ENCODE measurements around the gene MRPL44. TPM values are rescaled to one million over a fixed set of nuclear protein-coding genes. Genes with fewer than 3 reads are reported as not detected.

MRPL44 gene
- total and polyA plus RNA-seq, 2 of the 13 experiments (the other 11 are each of a cell fraction or from before 2014, with no cell fraction given) = 38.4 to 78.0 TPM

DNA sequence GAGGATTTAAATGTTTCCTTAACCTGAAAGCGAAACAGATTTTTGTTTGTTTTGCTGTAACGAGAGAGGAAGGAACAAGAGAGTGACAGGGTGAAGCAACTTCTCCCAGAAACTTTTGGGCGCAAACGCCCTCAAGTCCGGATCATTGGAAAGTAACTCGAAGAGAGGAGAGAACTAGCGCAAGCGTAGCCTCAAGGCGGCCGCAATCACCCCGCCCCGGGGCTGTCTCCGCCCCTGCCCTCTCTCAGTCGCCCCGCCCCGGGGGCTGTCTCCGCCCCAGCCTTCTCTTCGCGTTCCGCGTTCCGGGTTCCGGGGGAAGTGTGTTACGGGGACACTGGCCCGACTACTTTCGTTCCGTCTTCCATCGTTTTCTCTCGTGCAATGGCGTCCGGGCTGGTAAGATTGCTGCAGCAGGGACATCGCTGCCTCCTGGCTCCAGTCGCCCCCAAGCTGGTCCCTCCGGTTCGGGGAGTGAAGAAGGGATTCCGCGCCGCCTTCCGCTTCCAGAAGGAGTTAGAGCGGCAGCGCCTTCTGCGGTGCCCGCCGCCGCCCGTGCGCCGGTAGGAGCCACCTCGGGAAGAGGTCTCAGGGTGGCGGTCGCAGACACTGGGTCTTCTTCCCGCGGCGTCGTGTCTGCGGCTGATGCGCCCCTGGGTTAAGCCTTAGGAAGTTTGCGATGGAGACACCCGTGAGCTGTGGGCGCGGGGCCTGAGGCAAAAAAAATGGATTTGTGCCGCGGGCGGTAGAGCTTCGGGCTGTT, at the start of gene MRPL44 (continued):
- TF ChIP-seq, protein P1, sequence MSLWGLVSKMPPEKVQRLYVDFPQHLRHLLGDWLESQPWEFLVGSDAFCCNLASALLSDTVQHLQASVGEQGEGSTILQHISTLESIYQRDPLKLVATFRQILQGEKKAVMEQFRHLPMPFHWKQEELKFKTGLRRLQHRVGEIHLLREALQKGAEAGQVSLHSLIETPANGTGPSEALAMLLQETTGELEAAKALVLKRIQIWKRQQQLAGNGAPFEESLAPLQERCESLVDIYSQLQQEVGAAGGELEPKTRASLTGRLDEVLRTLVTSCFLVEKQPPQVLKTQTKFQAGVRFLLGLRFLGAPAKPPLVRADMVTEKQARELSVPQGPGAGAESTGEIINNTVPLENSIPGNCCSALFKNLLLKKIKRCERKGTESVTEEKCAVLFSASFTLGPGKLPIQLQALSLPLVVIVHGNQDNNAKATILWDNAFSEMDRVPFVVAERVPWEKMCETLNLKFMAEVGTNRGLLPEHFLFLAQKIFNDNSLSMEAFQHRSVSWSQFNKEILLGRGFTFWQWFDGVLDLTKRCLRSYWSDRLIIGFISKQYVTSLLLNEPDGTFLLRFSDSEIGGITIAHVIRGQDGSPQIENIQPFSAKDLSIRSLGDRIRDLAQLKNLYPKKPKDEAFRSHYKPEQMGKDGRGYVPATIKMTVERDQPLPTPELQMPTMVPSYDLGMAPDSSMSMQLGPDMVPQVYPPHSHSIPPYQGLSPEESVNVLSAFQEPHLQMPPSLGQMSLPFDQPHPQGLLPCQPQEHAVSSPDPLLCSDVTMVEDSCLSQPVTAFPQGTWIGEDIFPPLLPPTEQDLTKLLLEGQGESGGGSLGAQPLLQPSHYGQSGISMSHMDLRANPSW (CRISPR knock-in tag; IDR thresholded peaks at IDR 0.05; ENCODE audit: borderline replicate concordance) = peak; percentile 98; the same call in 1 of the 2 replicates
- TF ChIP-seq CEBPG (CRISPR knock-in tag; IDR thresholded peaks at IDR 0.05) = peak; percentile 75
- TF ChIP-seq ZNF546 (CRISPR knock-in tag; conservative IDR thresholded peaks at IDR 0.05) = peak; percentile 71
- TF ChIP-seq, protein P2, sequence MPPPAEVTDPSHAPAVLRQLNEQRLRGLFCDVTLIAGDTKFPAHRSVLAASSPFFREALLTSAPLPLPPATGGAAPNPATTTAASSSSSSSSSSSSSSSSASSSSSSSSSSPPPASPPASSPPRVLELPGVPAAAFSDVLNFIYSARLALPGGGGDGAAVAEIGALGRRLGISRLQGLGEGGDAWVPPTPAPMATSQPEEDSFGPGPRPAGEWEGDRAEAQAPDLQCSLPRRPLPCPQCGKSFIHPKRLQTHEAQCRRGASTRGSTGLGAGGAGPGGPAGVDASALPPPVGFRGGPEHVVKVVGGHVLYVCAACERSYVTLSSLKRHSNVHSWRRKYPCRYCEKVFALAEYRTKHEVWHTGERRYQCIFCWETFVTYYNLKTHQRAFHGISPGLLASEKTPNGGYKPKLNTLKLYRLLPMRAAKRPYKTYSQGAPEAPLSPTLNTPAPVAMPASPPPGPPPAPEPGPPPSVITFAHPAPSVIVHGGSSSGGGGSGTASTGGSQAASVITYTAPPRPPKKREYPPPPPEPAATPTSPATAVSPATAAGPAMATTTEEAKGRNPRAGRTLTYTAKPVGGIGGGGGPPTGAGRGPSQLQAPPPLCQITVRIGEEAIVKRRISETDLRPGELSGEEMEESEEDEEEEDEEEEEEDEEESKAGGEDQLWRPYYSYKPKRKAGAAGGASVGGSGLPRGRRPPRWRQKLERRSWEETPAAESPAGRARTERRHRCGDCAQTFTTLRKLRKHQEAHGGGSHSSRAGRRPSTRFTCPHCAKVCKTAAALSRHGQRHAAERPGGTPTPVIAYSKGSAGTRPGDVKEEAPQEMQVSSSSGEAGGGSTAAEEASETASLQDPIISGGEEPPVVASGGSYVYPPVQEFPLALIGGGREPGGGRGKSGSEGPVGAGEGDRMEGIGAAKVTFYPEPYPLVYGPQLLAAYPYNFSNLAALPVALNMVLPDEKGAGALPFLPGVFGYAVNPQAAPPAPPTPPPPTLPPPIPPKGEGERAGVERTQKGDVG (CRISPR knock-in tag; IDR thresholded peaks at IDR 0.05; ENCODE audit: borderline replicate concordance) = peak; percentile 94
- peak; percentile 89; the same call in 1 of the 2 replicates for TF ChIP-seq ZNF607 (CRISPR knock-in tag; IDR thresholded peaks at IDR 0.05; ENCODE audit: borderline replicate concordance)
- no peak for TF ChIP-seq ZNF530 (CRISPR knock-in tag; IDR thresholded peaks at IDR 0.05; ENCODE audit: low read depth)
- peak; percentile 82 for TF ChIP-seq ZNF143 (CRISPR knock-in tag; IDR thresholded peaks at IDR 0.05)
- peak; percentile 64; the same call in 1 of the 2 replicates for TF ChIP-seq ZNF333 (CRISPR knock-in tag; IDR thresholded peaks at IDR 0.05; ENCODE audit: borderline replicate concordance)
- TF ChIP-seq ZNF703 (CRISPR knock-in tag; IDR thresholded peaks at IDR 0.05; ENCODE audit: borderline replicate concordance) = peak; percentile 90
- TF ChIP-seq NFE2L2 (IDR thresholded peaks at IDR 0.05; ENCODE audit: low read length) = no peak
- TF ChIP-seq SP140L (CRISPR knock-in tag; IDR thresholded peaks at IDR 0.05; ENCODE audit: borderline replicate concordance) = peak; percentile 99
- peak; percentile 92; the same call in 1 of the 2 replicates for TF ChIP-seq ZNF431 (CRISPR knock-in tag; IDR thresholded peaks at IDR 0.05; ENCODE audit: borderline replicate concordance, low read depth)
- TF ChIP-seq SIN3B (IDR thresholded peaks at IDR 0.05; ENCODE audit: low read length) = peak; percentile 96
- no peak for TF ChIP-seq FOXM1 (CRISPR knock-in tag; IDR thresholded peaks at IDR 0.05)
- TF ChIP-seq KLF16 (CRISPR knock-in tag; IDR thresholded peaks at IDR 0.05) = peak; percentile 61 to 100; a peak in 2 of 4 replicates
- TF ChIP-seq THAP11 (CRISPR knock-in tag; IDR thresholded peaks at IDR 0.05) = peak; percentile 97
- TF ChIP-seq, protein P3, sequence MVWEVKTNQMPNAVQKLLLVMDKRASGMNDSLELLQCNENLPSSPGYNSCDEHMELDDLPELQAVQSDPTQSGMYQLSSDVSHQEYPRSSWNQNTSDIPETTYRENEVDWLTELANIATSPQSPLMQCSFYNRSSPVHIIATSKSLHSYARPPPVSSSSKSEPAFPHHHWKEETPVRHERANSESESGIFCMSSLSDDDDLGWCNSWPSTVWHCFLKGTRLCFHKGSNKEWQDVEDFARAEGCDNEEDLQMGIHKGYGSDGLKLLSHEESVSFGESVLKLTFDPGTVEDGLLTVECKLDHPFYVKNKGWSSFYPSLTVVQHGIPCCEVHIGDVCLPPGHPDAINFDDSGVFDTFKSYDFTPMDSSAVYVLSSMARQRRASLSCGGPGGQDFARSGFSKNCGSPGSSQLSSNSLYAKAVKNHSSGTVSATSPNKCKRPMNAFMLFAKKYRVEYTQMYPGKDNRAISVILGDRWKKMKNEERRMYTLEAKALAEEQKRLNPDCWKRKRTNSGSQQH (CRISPR knock-in tag; IDR thresholded peaks at IDR 0.05; ENCODE audit: low read depth) = peak; percentile 99
- TF ChIP-seq ZNF883 (CRISPR knock-in tag; IDR thresholded peaks at IDR 0.05; ENCODE audit: not compliant biosample characterization) = peak; percentile 98
- peak; percentile 98 for TF ChIP-seq ZNF563 (CRISPR knock-in tag; IDR thresholded peaks at IDR 0.05)
- peak; percentile 93 for TF ChIP-seq ISL2 (CRISPR knock-in tag; IDR thresholded peaks at IDR 0.05)
- 0 out of 2 replicates have a peak, but pooled peaks have one; percentile 67 for TF ChIP-seq ZNF850 (CRISPR knock-in tag; conservative IDR thresholded peaks at IDR 0.05)

Data from HepG2 (cell line).